ENCODE data around the gene CTNNAL1.

Gene CTNNAL1

DNA sequence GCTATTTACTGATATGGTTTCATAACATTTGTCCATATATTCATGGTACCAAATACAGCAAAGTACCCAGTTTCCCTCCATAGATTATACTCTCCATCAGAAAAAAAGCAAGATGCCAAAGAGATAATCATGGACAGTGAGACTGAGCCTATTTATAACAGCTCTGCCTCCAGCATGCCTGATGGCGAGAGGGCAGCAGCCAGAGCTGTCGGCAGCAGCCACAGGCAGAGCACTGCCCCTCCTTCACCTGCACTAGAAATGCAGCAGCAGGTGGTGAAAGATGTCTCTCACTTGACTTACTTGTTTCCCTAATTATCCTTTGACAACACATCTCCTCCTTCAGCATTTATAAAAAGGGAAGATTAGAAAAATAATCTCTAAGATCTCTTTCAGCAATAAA lies 32.4 kb downstream of the CTNNAL1 start:
- Histone ChIP-seq H4K8ac (ENCODE audit: low read depth, low read length) (no peak overlapping the region), H3K9ac (ENCODE audit: low read depth, low read length, poor library complexity) (no peak overlapping the region), H3K4me3 (ENCODE audit: low read length in 2 of 2) (no peak overlapping the region), H3K36me3 (replicated peaks in 1 of 2; ENCODE audit: control insufficient read depth in 2 of 2, insufficient read depth in 2 of 2, low read length in 2 of 2) (peaks cover 16 to 93% of the 10 kb centered on the region in 2 donors), H3K23ac (ENCODE audit: low read depth, low read length, poor library complexity) (no peak overlapping the region), H3K27ac (replicated peaks; ENCODE audit: low read length) (no peak overlapping the region), H2BK120ac (ENCODE audit: low read depth, low read length) (no peak overlapping the region), H2BK15ac (ENCODE audit: low read length) (no peak overlapping the region), H2BK5ac (ENCODE audit: low read length) (no peak overlapping the region), H3K4me2 (ENCODE audit: insufficient read depth, low read length, poor library complexity, severe bottlenecking) (no peak overlapping the region), H3K27me3 (ENCODE audit: control insufficient read depth in 3 of 3, insufficient read depth in 3 of 3, low read depth in 1 of 3, low read length in 3 of 3) (no peaks in the 10 kb centered on the region), H3K79me1 (ENCODE audit: low read depth, low read length) (no peaks in the 10 kb centered on the region), H3K4ac (ENCODE audit: low read length) (no peak overlapping the region), H3K9me3 (replicated peaks in 1 of 2; ENCODE audit: control insufficient read depth in 2 of 2, insufficient read depth in 1 of 2, low read depth in 1 of 2, low read length in 2 of 2) (no peaks in the 10 kb centered on the region), H3K4me1 (ENCODE audit: control insufficient read depth in 2 of 2, insufficient read depth in 1 of 2, low read depth in 1 of 2, low read length in 2 of 2) (no peaks in the 10 kb centered on the region), H2BK12ac (ENCODE audit: low read length) (no peak overlapping the region), H3K14ac (ENCODE audit: low read length) (no peak overlapping the region), H2AK5ac (ENCODE audit: low read depth, low read length) (no peak overlapping the region), H2AFZ (ENCODE audit: low read length) (no peak overlapping the region), H3K18ac (ENCODE audit: low read length) (no peak overlapping the region), H4K91ac (ENCODE audit: low read depth, low read length, poor library complexity) (no peak overlapping the region)
- no peak for DNase-seq (ENCODE audit: low spot score)
- no CpG with 5 or more reads among the region's 2 CpGs for WGBS, 2 donors (ENCODE audit: extremely low coverage in 2 of 2, insufficient read length in 2 of 2, insufficient replicate concordance in 1 of 2)

DNA sequence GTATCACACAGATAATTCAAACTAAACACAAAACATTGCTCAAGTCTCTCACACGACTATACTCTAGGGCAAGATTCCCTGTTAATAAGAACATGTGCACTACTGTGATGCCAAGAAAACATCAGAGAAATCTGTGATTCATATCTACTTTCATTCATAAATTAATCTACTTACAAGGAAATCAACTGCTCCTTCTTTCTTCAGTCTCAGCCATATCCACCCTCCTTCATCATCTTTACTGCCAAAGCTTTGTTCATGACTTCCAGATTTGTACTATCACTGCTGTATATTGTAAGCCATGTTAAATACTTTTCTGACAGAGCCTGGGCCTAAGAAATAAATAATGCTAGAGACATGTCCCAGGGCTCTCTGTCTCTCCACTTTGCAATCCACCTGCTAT lies 35.1 kb downstream of the CTNNAL1 start:
- no peak overlapping the region for H3K9ac ChIP-seq (ENCODE audit: low read depth, low read length, poor library complexity)
- H2BK120ac ChIP-seq (ENCODE audit: low read depth, low read length): no peak overlapping the region
- no peak overlapping the region for H3K14ac ChIP-seq (ENCODE audit: low read length)
- no peak overlapping the region for H2BK5ac ChIP-seq (ENCODE audit: low read length)
- no peak overlapping the region for H3K4me3 ChIP-seq (ENCODE audit: low read length in 2 of 2)
- no peak overlapping the region for H2BK12ac ChIP-seq (ENCODE audit: low read length)
- H2AFZ ChIP-seq (ENCODE audit: low read length): no peak overlapping the region
- no peaks in the 10 kb centered on the region for H3K27me3 ChIP-seq (ENCODE audit: control insufficient read depth in 3 of 3, insufficient read depth in 3 of 3, low read depth in 1 of 3, low read length in 3 of 3)
- no peak overlapping the region for H3K18ac ChIP-seq (ENCODE audit: low read length)
- peaks cover 12 to 88% of the 10 kb centered on the region in 2 donors for H3K36me3 ChIP-seq (replicated peaks in 1 of 2; ENCODE audit: control insufficient read depth in 2 of 2, insufficient read depth in 2 of 2, low read length in 2 of 2)
- H4K8ac ChIP-seq (ENCODE audit: low read depth, low read length): no peak overlapping the region
- H2AK5ac ChIP-seq (ENCODE audit: low read depth, low read length): no peak overlapping the region
- no peak overlapping the region for H3K4ac ChIP-seq (ENCODE audit: low read length)
- H3K4me1 ChIP-seq (ENCODE audit: control insufficient read depth in 2 of 2, insufficient read depth in 1 of 2, low read depth in 1 of 2, low read length in 2 of 2): no peaks in the 10 kb centered on the region
- no peaks in the 10 kb centered on the region for H3K9me3 ChIP-seq (replicated peaks in 1 of 2; ENCODE audit: control insufficient read depth in 2 of 2, insufficient read depth in 1 of 2, low read depth in 1 of 2, low read length in 2 of 2)
- H2BK15ac ChIP-seq (ENCODE audit: low read length): no peak overlapping the region
- DNase-seq (ENCODE audit: low spot score): no peak
- WGBS, 2 donors (ENCODE audit: extremely low coverage in 2 of 2, insufficient read length in 2 of 2, insufficient replicate concordance in 1 of 2): no CpG with 5 or more reads among the region's 1 CpG
- H3K23ac ChIP-seq (ENCODE audit: low read depth, low read length, poor library complexity): no peak overlapping the region
- H4K91ac ChIP-seq (ENCODE audit: low read depth, low read length, poor library complexity): no peak overlapping the region
- no peak overlapping the region for H3K4me2 ChIP-seq (ENCODE audit: insufficient read depth, low read length, poor library complexity, severe bottlenecking)
- H3K27ac ChIP-seq (replicated peaks; ENCODE audit: low read length): no peak overlapping the region
- no peaks in the 10 kb centered on the region for H3K79me1 ChIP-seq (ENCODE audit: low read depth, low read length)

DNA sequence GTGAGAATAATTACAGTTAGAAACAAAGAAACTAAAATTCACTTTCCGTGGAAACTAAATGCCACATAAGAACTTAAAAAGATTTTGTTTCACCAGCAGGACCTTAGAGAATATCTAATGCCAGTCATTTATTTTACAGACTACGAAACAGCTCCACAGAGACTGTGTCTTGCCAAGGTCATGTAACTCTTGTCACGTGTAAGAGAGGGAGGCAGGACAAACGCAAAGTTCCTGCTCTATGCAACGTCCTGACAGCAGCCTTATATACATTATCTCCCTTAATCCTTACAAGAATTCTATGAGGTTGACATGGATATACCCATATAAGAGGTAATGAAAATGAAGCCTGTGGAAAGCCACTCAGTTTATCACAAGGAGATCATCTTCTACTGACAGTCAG lies 39.4 kb downstream of the CTNNAL1 start:
- Histone ChIP-seq H3K9ac (ENCODE audit: low read depth, low read length, poor library complexity) (no peak overlapping the region), H4K8ac (ENCODE audit: low read depth, low read length) (no peak overlapping the region), H2BK120ac (ENCODE audit: low read depth, low read length) (no peak overlapping the region), H3K23ac (ENCODE audit: low read depth, low read length, poor library complexity) (no peak overlapping the region), H3K14ac (ENCODE audit: low read length) (no peak overlapping the region), H2AK5ac (ENCODE audit: low read depth, low read length) (no peak overlapping the region), H2BK12ac (ENCODE audit: low read length) (no peak overlapping the region), H3K4me3 (ENCODE audit: low read length in 2 of 2) (no peak overlapping the region), H4K91ac (ENCODE audit: low read depth, low read length, poor library complexity) (no peak overlapping the region), H2BK5ac (ENCODE audit: low read length) (no peak overlapping the region), H3K27ac (replicated peaks; ENCODE audit: low read length) (no peak overlapping the region), H3K9me3 (replicated peaks in 1 of 2; ENCODE audit: control insufficient read depth in 2 of 2, insufficient read depth in 1 of 2, low read depth in 1 of 2, low read length in 2 of 2) (peaks cover 0 to 4% of the 10 kb centered on the region in 2 donors), H3K36me3 (replicated peaks in 1 of 2; ENCODE audit: control insufficient read depth in 2 of 2, insufficient read depth in 2 of 2, low read length in 2 of 2) (peaks cover 15 to 87% of the 10 kb centered on the region in 2 donors), H3K4ac (ENCODE audit: low read length) (no peak overlapping the region), H3K4me1 (ENCODE audit: control insufficient read depth in 2 of 2, insufficient read depth in 1 of 2, low read depth in 1 of 2, low read length in 2 of 2) (no peaks in the 10 kb centered on the region), H2BK15ac (ENCODE audit: low read length) (no peak overlapping the region), H3K4me2 (ENCODE audit: insufficient read depth, low read length, poor library complexity, severe bottlenecking) (no peak overlapping the region), H3K79me1 (ENCODE audit: low read depth, low read length) (no peaks in the 10 kb centered on the region), H2AFZ (ENCODE audit: low read length) (no peak overlapping the region), H3K18ac (ENCODE audit: low read length) (no peak overlapping the region), H3K27me3 (ENCODE audit: control insufficient read depth in 3 of 3, insufficient read depth in 3 of 3, low read depth in 1 of 3, low read length in 3 of 3) (no peaks in the 10 kb centered on the region)
- DNase-seq (ENCODE audit: low spot score): no peak
- no CpG with 5 or more reads among the region's 5 CpGs for WGBS, 2 donors (ENCODE audit: extremely low coverage in 2 of 2, insufficient read length in 2 of 2, insufficient replicate concordance in 1 of 2)

DNA sequence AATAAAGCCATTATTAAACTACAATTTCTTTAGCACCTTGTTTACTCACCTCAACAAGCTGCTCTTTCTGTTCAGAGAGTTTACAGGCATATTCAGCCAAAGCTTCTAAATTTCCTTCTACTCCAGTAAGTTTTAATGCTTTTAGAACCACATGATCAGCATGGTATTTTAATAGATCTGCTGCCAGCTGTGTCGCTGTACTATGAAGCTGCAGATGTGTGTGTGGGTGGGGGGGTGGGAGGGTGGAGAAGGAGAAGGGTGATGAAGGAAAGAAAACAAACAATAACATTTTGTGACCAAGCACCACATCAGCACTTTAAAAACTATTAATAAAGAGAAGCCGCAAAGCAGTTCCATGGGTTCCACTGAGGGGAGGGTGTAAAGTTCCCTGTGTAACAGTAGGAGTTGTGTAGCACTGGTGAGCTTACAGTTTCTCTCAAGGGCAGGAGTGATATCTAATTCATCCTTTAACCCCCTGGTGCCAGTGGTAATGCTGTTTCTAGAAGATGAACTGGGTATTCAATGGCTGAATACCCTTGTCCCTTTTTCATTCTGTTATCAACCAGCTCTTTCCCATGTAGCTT lies 40.6 kb downstream of the CTNNAL1 start:
- Histone ChIP-seq H3K14ac (ENCODE audit: low read length) (no peak overlapping the region), H3K27ac (replicated peaks; ENCODE audit: low read length) (no peak overlapping the region), H2AK5ac (ENCODE audit: low read depth, low read length) (no peak overlapping the region), H4K91ac (ENCODE audit: low read depth, low read length, poor library complexity) (no peak overlapping the region), H3K79me1 (ENCODE audit: low read depth, low read length) (no peaks in the 10 kb centered on the region), H3K4me3 (ENCODE audit: low read length in 2 of 2) (no peak overlapping the region), H3K9me3 (replicated peaks in 1 of 2; ENCODE audit: control insufficient read depth in 2 of 2, insufficient read depth in 1 of 2, low read depth in 1 of 2, low read length in 2 of 2) (peaks cover 0 to 4% of the 10 kb centered on the region in 2 donors), H2BK5ac (ENCODE audit: low read length) (no peak overlapping the region), H2BK15ac (ENCODE audit: low read length) (no peak overlapping the region), H3K4me2 (ENCODE audit: insufficient read depth, low read length, poor library complexity, severe bottlenecking) (no peak overlapping the region), H4K8ac (ENCODE audit: low read depth, low read length) (no peak overlapping the region), H3K4me1 (ENCODE audit: control insufficient read depth in 2 of 2, insufficient read depth in 1 of 2, low read depth in 1 of 2, low read length in 2 of 2) (no peaks in the 10 kb centered on the region), H2BK12ac (ENCODE audit: low read length) (no peak overlapping the region), H3K36me3 (replicated peaks in 1 of 2; ENCODE audit: control insufficient read depth in 2 of 2, insufficient read depth in 2 of 2, low read length in 2 of 2) (peaks cover 8 to 84% of the 10 kb centered on the region in 2 donors), H3K18ac (ENCODE audit: low read length) (no peak overlapping the region), H3K23ac (ENCODE audit: low read depth, low read length, poor library complexity) (no peak overlapping the region), H3K4ac (ENCODE audit: low read length) (no peak overlapping the region), H3K9ac (ENCODE audit: low read depth, low read length, poor library complexity) (no peak overlapping the region), H2BK120ac (ENCODE audit: low read depth, low read length) (no peak overlapping the region), H2AFZ (ENCODE audit: low read length) (no peak overlapping the region), H3K27me3 (ENCODE audit: control insufficient read depth in 3 of 3, insufficient read depth in 3 of 3, low read depth in 1 of 3, low read length in 3 of 3) (no peaks in the 10 kb centered on the region)
- DNase-seq (ENCODE audit: low spot score): no peak
- WGBS, 2 donors (ENCODE audit: extremely low coverage in 2 of 2, insufficient read length in 2 of 2, insufficient replicate concordance in 1 of 2): no CpG with 5 or more reads among the region's 2 CpGs

Measured in neuronal stem cell (in vitro differentiated cells).